Ectodermal cell (in vitro differentiated cells): ENCODE data around the gene C11orf58.

Experiments
- H3K27ac ChIP-seq: 2 replicates; pipeline ENCODE4 v1.7.0; 2013; ENCODE audit warnings: mild to moderate bottlenecking, low read depth, low read length; ENCODE audit not compliant: insufficient read depth, poor library complexity, severe bottlenecking
- H3K27me3 ChIP-seq: 2 replicates; pipeline ENCODE4 v1.7.0; 2013; ENCODE audit warnings: mild to moderate bottlenecking, low read length; ENCODE audit not compliant: insufficient read depth, control insufficient read depth, poor library complexity, severe bottlenecking
- H3K36me3 ChIP-seq: one replicate; pipeline ENCODE4 v1.7.0; 2013; ENCODE audit warnings: low read length; ENCODE audit not compliant: control insufficient read depth, insufficient read depth
- H3K4me1 ChIP-seq: one replicate; pipeline ENCODE4 v1.7.0; 2013; ENCODE audit warnings: low read length; ENCODE audit not compliant: control insufficient read depth, insufficient read depth
- H3K4me3 ChIP-seq: 2 replicates; pipeline ENCODE4 v1.7.0; 2013; ENCODE audit warnings: low read depth, low read length, control low read depth; ENCODE audit not compliant: insufficient read depth
- H3K9me3 ChIP-seq: 2 replicates; pipeline ENCODE4 v1.7.0; 2013; ENCODE audit warnings: mild to moderate bottlenecking, low read length, moderate library complexity; ENCODE audit not compliant: control insufficient read depth
- WGBS, 2 experiments: methylation state at CpG; one replicate each; pipeline ENCODE4 v1.1.7; 2013; ENCODE audit warnings: missing lambda C conversion rate in 2 of 2; 5-methylcytosine and 5-hydroxymethylcytosine counted together

The C11orf58 gene

GRCh38 chr11:16776711-16777612 is 38.5 kb downstream of the C11orf58 start:
- Histone ChIP-seq H3K4me3 (no peak overlapping the region), H3K27ac (no peak overlapping the region), H3K9me3 (no peaks in the 10 kb centered on the region), H3K4me1 (peaks cover 30% of the 10 kb centered on the region), H3K27me3 (no peaks in the 10 kb centered on the region), H3K36me3 (no peaks in the 10 kb centered on the region)
- 86 to 87% methylated on average over 11 to 13 of the region's 14 CpGs for WGBS, 2 experiments

- WGBS, 2 experiments = 94% methylated on average over 3 of the region's 3 CpGs
- Histone ChIP-seq H3K27ac (no peak overlapping the region), H3K9me3 (no peaks in the 10 kb centered on the region), H3K4me1 (peaks cover 30% of the 10 kb centered on the region), H3K36me3 (no peaks in the 10 kb centered on the region), H3K27me3 (peaks cover 6% of the 10 kb centered on the region), H3K4me3 (no peak overlapping the region)
Observed at GRCh38 chr11:16777613-16777975, 39.1 kb downstream of the C11orf58 start.

GRCh38 chr11:16778286-16778685 is 39.8 kb downstream of the C11orf58 start:
- Histone ChIP-seq H3K9me3 (no peaks in the 10 kb centered on the region), H3K36me3 (no peaks in the 10 kb centered on the region), H3K27ac (no peak overlapping the region), H3K4me1 (peaks cover 34% of the 10 kb centered on the region), H3K27me3 (peaks cover 9% of the 10 kb centered on the region), H3K4me3 (no peak overlapping the region)
- WGBS, 2 experiments = 93% methylated on average over 6 of the region's 6 CpGs

GRCh38 chr11:16778876-16779275 is 40.4 kb downstream of the C11orf58 start:
- 86 to 88% methylated on average over 8 of the region's 8 CpGs for WGBS, 2 experiments
- peaks cover 9% of the 10 kb centered on the region for H3K27me3 ChIP-seq
- H3K4me1 ChIP-seq = peaks cover 40% of the 10 kb centered on the region
- H3K36me3 ChIP-seq = no peaks in the 10 kb centered on the region
- H3K9me3 ChIP-seq = no peaks in the 10 kb centered on the region
- H3K27ac ChIP-seq = no peak overlapping the region
- no peak overlapping the region for H3K4me3 ChIP-seq

- Histone ChIP-seq H3K9me3 (no peaks in the 10 kb centered on the region), H3K4me1 (peaks cover 45% of the 10 kb centered on the region), H3K36me3 (no peaks in the 10 kb centered on the region), H3K27ac (no peak overlapping the region), H3K4me3 (no peak overlapping the region), H3K27me3 (peaks cover 9% of the 10 kb centered on the region)
- 76 to 78% methylated on average over 8 of the region's 8 CpGs for WGBS, 2 experiments
Observed at GRCh38 chr11:16779436-16779835, 41.0 kb downstream of the C11orf58 start.

- no peak overlapping the region for H3K27ac ChIP-seq
- H3K4me3 ChIP-seq = no peak overlapping the region
- H3K9me3 ChIP-seq = no peaks in the 10 kb centered on the region
- H3K36me3 ChIP-seq = no peaks in the 10 kb centered on the region
- peaks cover 45% of the 10 kb centered on the region for H3K4me1 ChIP-seq
- H3K27me3 ChIP-seq = peaks cover 9% of the 10 kb centered on the region
- 95 to 99% methylated on average over 2 of the region's 2 CpGs for WGBS, 2 experiments
Observed at GRCh38 chr11:16780146-16780545, 41.7 kb downstream of the C11orf58 start.

GRCh38 chr11:16780698-16781550 is 42.5 kb downstream of the C11orf58 start:
- 91% methylated on average over 19 of the region's 19 CpGs for WGBS, 2 experiments
- peaks cover 9% of the 10 kb centered on the region for H3K27me3 ChIP-seq
- H3K4me3 ChIP-seq = no peak overlapping the region
- no peaks in the 10 kb centered on the region for H3K9me3 ChIP-seq
- H3K36me3 ChIP-seq = no peaks in the 10 kb centered on the region
- peaks cover 42% of the 10 kb centered on the region for H3K4me1 ChIP-seq
- no peak overlapping the region for H3K27ac ChIP-seq

- no peaks in the 10 kb centered on the region for H3K9me3 ChIP-seq
- peaks cover 33% of the 10 kb centered on the region for H3K4me1 ChIP-seq
- H3K36me3 ChIP-seq = no peaks in the 10 kb centered on the region
- WGBS, 2 experiments = 90 to 94% methylated on average over 11 of the region's 11 CpGs
- H3K27me3 ChIP-seq = peaks cover 9% of the 10 kb centered on the region
- no peak overlapping the region for H3K27ac ChIP-seq
- H3K4me3 ChIP-seq = no peak overlapping the region
Observed at GRCh38 chr11:16781936-16782919, 43.8 kb downstream of the C11orf58 start.

GRCh38 chr11:16783321-16783801 is 44.9 kb downstream of the C11orf58 start:
- no peaks in the 10 kb centered on the region for H3K9me3 ChIP-seq
- peaks cover 33% of the 10 kb centered on the region for H3K4me1 ChIP-seq
- H3K4me3 ChIP-seq = no peak overlapping the region
- H3K27me3 ChIP-seq = peaks cover 9% of the 10 kb centered on the region
- 95 to 96% methylated on average over 22 of the region's 22 CpGs for WGBS, 2 experiments
- H3K36me3 ChIP-seq = no peaks in the 10 kb centered on the region
- no peak overlapping the region for H3K27ac ChIP-seq
